ENCODE results near the gene SETD2.

GRCh38 chr3:47102081-47102600 lies 61.8 kb downstream of the SETD2 start:
- TF ChIP-seq CTCF (conservative IDR thresholded peaks at IDR 0.05 in 1 of 2, IDR thresholded peaks at IDR 0.05 in 1 of 2; ENCODE audit: low read depth in 1 of 2, low read length in 2 of 2) (no peak), EZH2 (IDR thresholded peaks at IDR 0.05; ENCODE audit: low read length, missing control alignments) (no peak)

Measured in fibroblast of lung (primary cell).